GM19468 (cell line): ENCODE data around the gene ZNF516.

Source experiments
- ATAC-seq: cut with Tn5 transposase; IDR thresholded peaks from one replicate; pipeline ENCODE4 v1.9.1; 2021; ENCODE audit warnings: mild to moderate bottlenecking, moderate library complexity, moderate number of reproducible peaks; ENCODE audit not compliant: unreplicated experiment; ENCODE audit errors: extremely low read depth

The ZNF516 gene

GRCh38 chr18:76388891-76389423 lies 106.1 kb downstream of the ZNF516 start:
- ATAC-seq, result no peak

DNA sequence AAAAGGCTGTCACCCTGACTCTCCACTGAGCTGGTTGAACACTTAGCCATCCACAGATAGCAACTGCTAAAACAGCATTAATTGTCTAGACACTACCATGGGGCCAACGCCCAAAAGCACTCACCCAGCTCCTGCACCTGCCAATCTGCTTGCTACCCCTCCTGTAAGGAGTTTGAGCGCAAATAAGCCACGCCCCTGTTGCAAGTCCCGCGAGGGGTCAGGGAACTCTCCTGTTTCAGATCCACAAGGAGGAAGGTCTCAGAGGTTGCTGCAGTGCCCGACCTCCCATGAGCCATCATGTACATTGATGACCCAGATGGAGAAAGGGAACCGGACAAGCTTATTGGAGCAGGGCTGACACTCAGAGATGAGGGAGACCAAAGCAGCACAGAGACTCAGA lies 106.8 kb downstream of the ZNF516 start:
- no peak for ATAC-seq

- ATAC-seq, result no peak
These were observed 107.4 kb downstream of the ZNF516 start for GRCh38 chr18:76387608-76388007.

DNA sequence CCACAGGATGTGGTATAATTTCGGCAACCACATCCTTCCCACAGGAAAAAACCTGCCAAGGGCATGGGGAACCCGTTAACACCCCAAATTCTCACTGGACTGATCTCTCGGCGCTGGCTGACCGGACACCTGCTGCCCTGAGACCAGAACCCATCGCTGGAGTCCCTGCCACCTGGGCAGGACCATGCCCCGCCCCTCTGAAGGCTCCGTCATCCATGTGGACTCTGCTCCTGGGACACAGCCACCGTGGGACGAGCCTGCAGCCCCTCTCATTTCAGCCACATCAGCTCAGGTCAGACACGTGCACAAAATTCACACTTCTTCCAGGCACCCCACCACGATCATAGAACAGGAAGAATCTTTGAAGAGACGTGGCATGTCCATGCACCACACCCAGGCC lies 108.2 kb downstream of the ZNF516 start:
- no peak for ATAC-seq

DNA sequence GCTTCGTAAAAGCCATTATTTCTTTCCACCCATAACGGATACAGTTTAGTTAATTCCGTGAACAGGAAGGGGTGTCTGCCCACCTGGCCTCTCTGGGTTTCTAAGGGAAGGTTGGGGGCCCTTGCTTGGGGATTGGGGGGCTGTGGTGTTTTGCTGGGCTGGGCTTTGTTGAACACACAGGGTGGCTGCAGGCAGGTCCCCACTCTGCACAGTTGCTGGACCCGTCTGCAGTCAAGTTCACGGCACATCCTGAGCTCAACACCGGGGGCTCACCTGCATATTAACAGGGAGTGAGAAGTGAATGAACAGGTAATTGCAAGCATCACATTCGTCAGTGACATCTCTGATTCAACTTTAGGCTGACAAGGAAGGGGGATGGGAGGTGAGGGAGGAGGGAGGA lies 109.0 kb downstream of the ZNF516 start:
- no peak for ATAC-seq

DNA sequence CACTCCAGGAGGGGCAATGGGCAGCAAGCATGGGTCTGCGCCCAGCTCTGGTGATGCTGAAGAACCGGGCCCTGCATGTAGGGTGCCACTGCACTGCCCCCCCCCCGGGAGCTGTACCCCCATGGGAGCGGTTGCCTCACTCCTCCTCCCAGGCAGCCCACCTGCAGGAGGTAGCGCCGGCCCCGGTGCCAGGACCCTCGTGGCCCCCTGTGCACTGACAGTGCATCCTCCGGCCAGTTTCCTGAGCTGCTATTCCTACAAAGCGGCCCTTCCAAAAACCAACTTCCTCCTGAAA lies 109.4 kb downstream of the ZNF516 start:
- ATAC-seq, result no peak

DNA sequence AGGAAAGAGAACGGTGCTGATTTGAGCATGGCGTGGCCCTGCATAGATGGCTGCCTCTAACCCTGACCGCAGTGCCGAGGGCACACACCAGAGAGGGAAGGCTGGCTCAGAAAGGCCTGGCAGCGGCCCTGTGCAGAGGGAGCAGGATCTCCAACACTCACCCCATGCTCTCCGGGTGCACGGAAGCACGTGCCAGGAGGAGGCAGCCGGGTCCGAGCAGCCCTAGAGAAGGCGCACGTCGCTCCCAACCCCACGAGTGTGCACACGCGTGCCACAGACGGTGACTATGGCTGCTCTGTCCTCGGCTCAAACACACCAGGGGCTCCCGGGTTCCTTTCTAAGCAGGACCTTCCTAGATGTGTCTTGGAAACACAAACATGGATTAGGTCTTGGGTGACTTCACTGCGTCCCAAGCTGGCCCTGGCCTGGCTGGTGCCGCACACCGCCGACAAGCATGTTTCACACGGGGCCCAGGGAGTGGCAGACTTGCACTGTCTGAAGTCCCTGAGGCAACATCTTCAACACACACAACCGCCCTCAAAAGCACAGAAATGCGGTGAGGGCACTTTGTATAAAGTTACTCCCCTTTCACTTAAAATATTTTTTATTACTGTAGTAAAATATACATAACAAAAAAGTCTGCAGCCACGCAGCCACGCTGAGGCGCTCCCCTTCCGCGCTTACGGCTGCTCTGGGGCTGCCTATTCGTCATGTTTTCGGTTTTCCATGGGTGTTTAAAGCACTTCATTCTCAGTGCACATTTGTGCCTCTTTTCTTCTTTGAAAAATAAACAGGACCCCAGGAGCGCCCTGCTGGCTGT lies 110.0 kb downstream of the ZNF516 start:
- ATAC-seq, result no peak

- no peak for ATAC-seq
These were observed 110.8 kb downstream of the ZNF516 start for GRCh38 chr18:76384114-76384790.

GRCh38 chr18:76383636-76384035 lies 111.4 kb downstream of the ZNF516 start:
- no peak for ATAC-seq

GRCh38 chr18:76382275-76382674 lies 112.8 kb downstream of the ZNF516 start:
- no peak for ATAC-seq

GRCh38 chr18:76380791-76381405 lies 114.1 kb downstream of the ZNF516 start:
- ATAC-seq, result no peak

DNA sequence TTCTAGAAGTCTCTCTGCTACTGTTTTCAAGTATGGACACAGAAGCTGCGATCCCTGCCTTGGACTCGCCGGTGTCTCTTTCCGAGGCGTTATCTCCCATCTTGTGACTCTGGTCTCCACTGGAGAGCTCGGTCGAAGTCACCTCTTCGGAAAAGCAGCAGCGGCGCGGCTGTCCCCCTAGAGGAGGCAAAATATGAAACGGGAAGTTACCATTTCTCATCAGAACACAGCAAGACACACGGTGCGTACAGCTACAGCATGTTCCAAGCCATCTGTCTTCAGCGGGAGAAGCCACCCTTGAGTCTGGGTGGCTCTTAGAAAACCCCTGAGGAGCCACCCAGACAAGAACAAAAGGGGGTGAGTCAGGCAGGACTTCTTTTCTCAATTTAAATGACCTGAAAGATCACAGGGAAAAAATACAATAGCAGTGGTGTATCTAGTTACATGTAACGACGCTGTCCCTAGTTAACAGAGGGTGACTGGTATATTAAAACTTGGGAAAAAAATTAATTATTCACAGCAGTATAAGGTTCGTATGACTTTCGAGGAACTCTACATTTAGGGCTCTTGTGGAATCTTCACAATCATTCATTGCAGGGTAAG lies 114.8 kb downstream of the ZNF516 start:
- no peak for ATAC-seq

- no peak for ATAC-seq
These were observed 115.6 kb downstream of the ZNF516 start for GRCh38 chr18:76379226-76380126.

DNA sequence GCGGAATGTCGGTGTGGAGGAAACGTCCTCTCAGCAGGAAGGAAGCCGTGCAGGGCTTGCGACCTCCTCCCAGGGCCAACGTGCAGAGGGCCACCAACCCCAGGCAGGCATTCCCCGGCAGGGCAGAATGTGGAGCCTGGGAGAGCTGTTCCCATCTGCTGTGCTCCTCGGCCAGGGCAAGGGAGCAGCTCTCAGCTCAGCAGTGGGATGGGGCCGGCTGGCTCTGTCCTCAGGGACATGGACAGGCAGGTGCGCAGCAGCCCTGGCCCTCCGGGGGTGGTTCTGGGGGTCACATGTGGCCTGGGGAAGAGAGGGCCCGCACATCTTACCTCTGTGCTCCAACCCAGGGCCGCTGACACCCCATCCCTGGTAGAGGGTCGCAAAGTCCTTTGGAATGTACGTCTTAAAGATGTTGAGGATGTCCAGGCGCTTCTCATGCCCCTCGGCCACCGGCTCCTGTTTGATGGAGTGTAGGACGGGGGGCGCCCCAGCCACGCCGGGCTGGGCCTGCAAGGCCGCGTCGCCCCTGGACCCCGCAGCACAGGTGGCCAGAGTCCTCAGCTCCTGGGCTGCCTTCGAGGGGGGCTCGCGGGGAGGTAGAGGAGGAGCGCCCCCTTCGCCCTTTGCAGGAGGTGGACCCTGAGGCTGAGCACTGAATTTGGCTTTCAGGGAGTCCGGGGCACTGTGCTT lies 116.4 kb downstream of the ZNF516 start:
- no peak for ATAC-seq

DNA sequence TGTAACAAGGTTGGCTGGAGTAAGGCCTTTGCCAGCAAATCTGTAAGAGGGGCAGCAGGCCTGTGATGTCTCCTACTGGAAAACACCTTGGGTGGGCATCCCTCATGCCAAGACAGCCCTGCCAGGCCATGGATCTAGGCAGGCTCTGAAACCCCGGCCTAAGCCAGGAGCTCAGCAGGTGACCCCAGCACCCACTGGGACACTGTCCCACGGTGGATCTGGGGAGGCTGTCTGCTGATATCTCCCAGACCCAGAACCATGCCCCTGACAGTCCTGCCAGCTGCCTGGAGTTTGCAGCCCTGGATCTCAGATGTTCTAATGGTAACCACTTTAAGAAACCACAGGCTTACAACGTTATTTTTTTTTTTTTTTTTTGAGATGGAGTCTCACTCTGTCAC lies 117.7 kb downstream of the ZNF516 start:
- no peak for ATAC-seq

GRCh38 chr18:76376668-76377358 lies 118.2 kb downstream of the ZNF516 start:
- no peak for ATAC-seq

DNA sequence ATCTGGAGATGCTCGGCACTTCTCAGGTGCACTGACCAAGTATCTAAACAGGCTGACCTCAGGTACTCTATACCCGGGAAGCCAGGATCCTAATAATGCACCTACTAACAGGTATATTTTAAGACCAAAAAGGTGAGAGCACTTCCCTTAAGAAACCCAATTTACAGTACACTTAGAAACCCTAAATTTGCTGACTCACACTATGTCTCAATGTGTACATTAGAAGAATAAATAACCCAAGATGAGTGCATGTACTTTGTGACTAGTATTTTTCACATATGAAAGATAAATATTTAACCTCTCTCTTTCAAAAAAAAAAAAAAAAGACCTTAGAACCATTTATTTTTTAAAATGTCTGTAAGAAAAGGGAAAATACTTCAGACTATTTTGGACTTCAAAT lies 118.8 kb downstream of the ZNF516 start:
- no peak for ATAC-seq

GRCh38 chr18:76374330-76375281 lies 120.4 kb downstream of the ZNF516 start:
- ATAC-seq, result peak; percentile 61
